ENCODE results near the gene UBE2G2.

GRCh38 chr21:44778983-44779382 is 22.6 kb downstream of the UBE2G2 start:
- TF ChIP-seq POLR2A (IDR thresholded peaks at IDR 0.05; ENCODE audit: low read depth, low read length), result no peak
- no peak for TF ChIP-seq POLR2AphosphoS5 (IDR thresholded peaks at IDR 0.05; ENCODE audit: low read depth, low read length)
- TF ChIP-seq TAF1 (IDR thresholded peaks at IDR 0.05; ENCODE audit: low read depth, low read length), result no peak
- TF ChIP-seq SPI1 (IDR thresholded peaks at IDR 0.05; ENCODE audit: low read depth, low read length), result no peak
- TF ChIP-seq POU2F2 (IDR thresholded peaks at IDR 0.05; ENCODE audit: low read depth, low read length), result no peak
- TF ChIP-seq PAX5 (IDR thresholded peaks at IDR 0.05; ENCODE audit: insufficient read depth, low read length, severe bottlenecking), result no peak

Data from GM12891 (cell line).